CD4-positive, alpha-beta T cell treated with Interferon alpha-2 for 1 hour (primary cell): ENCODE measurements around the gene ZNF860.
"Not testable (repeated sequence)": the region's sequence is repeated elsewhere in the genome, so short reads cannot be mapped to it uniquely, and the experiment has no call there.

Source experiments
- DNase-seq, 2 donors: peaks; one replicate each; pipeline ENCODE4 v3.0.0-alpha.2; 2020 to 2022

Gene ZNF860

DNA sequence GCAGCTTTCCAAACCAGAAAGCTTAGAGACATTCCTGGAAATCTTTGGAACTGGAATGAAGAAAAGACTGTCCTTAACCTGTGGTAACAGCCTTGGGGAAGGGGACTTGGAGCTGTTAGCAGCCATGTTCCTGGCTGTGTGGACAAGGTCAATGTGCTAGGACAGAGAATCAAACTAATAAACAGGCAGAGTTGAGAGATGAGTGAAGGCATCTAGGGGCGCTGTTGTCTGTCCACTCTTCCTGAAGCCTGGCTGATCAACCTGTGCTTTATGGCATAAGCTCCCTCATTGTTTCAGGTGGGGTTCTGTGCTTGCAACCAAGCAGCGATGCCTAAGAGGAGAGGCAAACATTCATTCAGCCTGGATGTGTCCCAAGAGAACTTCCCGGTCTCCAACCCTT, 19.3 kb downstream of the ZNF860 start:
- DNase-seq = no peak

GRCh38 chr3:32002561-32003368, 21.2 kb downstream of the ZNF860 start:
- no peak for DNase-seq

- DNase-seq = no peak
Observed at GRCh38 chr3:32003380-32003779, 21.8 kb downstream of the ZNF860 start.

GRCh38 chr3:32004113-32004765, 22.7 kb downstream of the ZNF860 start:
- no peak for DNase-seq

GRCh38 chr3:32009101-32009500, 27.6 kb downstream of the ZNF860 start:
- DNase-seq = no peak

- no peak for DNase-seq
Observed at GRCh38 chr3:32009957-32010356, 28.4 kb downstream of the ZNF860 start.

DNA sequence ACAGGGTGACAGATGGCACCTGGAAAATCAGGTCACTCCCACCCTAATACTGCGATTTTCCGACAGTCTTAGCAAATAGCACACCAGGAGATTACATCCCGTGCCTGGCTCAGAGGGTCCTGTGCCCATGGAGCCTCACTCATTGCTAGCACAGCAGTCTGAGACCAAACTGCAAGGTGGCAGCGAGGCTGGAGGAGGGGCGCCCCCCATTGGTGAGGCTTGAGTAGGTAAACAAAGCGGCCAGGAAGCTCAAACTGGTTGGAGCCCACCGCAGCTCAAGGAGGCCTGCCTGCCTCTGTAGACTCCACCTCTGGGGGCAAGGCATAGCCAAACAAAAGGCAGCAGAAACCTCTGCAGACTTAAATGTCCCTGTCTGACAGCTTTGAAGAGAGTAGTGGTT, 29.1 kb downstream of the ZNF860 start:
- DNase-seq = not testable (repeated sequence)

GRCh38 chr3:32015638-32016037, 34.1 kb downstream of the ZNF860 start:
- DNase-seq = not testable (repeated sequence)

DNA sequence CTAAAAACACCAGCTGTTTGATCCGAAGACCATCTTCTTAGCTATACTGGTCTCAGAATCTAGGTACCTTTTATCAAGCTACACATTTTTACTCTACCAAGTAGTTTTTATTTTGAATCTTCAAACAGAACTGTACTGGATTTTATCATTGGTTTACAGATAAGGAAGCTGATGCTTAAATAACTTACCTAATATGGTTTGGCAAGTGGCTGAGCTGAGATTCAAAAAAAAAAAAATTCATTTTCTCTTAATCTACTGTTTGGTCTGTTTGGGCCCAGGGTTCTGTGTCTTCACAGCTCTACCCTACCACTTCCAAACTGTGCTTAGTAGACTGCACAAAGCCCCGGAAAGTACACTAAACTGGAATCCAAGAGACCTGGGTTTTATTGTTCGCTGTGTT, 35.7 kb downstream of the ZNF860 start:
- no peak for DNase-seq

DNA sequence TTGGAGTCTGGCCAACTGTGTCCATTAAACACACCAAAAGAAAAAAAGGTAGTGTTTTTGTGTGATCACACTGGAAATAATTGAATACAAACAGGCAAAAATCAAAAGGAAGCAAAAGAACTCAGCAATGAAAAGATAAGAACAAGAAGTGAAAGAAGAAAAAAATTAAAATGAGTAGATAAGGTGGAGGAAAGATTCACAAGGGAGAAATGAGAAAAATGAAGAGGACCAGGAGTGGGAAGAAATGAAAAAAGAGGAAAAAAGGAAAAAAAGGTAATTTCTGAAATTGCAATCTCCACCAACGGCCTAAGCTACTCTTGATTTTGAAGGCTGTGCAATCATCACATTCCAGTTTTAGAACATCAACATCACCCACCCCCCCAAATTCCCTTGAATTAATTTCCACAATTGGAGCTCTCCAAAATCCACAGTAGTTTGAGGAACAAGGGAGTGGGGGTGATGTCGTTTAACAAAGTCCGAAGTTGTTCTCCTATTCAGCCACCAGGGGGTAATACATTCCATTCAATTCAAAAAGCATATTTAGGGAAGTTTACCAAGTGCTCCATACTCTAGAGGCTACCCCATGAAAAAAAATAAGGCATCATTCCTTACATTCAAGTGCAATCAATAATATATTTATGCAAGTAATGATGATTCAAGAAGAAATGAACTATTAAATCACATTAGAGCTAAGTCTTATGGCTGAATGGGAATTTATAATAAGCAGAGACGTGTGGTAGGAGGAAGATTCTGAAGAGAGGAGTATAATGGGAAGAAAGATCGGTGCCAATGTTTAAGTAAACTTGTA, 37.4 kb downstream of the ZNF860 start:
- DNase-seq = peak in 1 of 2 donors; percentile 42

DNA sequence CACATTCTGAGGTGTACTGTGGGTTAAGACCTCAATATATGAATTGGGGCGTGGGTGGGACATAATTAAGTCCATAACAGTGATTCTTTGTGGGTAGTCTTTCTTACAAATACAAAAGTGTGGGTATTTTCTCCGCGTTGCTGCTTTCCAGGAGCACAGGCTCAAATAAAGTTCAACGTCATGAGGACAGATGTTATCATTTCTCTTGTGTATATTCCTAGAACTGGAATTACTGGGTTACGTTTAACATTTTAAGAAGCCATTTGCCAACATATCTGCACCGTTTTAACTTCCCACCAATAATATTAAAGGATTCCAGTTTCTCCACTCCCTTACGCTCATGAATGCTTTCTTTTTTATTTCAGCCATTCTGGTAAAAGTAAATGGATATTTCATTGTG, 39.6 kb downstream of the ZNF860 start:
- no peak for DNase-seq

DNA sequence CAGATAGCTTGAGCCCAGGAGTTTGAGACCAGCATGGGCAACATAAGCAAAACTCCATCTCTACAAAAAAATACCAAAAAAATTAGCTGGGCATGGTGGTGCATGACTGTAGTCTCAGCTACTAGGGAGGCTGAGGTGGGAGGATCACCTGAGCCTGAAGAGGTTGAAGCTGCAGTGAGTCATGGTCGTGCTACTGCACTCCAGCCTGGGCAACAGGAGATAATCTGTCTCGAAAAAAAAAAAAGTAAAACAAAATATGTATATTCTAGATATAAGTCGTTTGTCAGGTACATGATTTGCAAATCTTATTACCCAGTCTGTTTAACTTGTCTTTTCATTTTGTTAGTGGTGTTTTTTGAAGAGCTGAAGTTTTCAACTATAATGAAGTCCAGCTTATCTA, 40.2 kb downstream of the ZNF860 start:
- DNase-seq = no peak

DNA sequence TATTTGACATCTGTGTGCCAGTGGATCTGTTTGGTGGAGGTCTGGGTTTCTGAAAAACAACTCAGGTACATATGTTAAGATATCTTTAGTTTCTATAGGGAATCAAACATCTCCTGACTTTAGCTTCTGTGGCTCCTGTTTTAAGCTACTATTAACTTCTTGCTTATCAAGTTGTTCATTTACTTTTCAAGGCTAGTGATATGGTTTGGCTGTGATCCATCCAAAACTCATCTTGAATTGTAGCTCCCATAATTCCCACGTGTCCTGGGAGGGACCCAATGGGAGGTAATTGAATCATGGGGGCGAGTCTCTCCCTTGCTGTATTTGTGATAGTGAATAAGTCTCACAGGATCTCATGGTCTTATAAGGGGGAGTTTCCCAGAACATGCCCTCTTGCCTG, 41.4 kb downstream of the ZNF860 start:
- no peak for DNase-seq

DNA sequence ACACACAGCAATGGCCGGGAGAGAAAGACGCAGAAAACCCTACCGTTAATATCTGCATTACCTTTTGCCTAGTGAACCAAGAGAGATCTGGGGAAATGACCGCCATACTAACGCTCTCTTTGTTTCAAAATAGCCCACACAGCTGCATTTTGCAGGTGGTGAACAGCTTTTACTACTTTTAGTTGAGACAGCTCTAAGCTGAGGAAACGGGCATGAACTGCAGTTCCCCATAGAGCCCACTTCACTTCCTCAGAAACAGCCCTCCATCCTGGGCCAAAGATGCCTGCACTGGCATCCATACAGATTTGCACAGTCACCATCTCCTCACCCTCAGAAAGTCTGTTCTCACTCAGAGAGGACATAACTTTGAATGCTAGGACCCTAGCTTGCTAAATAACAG, 45.0 kb downstream of the ZNF860 start:
- peak in 1 of 2 donors; percentile 5 for DNase-seq

DNA sequence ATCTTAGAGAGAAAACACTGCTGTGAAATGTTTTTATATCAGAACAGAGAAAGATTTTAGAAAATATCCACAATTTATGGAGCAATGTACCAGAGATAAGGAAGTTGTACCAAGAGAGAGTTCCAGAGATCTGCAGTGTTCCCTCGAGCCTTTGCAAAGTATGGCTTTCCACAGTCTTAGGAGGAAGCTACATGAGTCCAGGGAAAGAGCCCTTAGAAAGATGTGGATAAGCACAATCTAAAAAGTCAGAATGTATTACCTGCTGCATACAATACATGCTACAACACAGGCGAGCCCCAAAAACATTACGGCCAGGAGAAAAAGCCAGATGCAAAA, 56.4 kb downstream of the ZNF860 start:
- DNase-seq = no peak

DNA sequence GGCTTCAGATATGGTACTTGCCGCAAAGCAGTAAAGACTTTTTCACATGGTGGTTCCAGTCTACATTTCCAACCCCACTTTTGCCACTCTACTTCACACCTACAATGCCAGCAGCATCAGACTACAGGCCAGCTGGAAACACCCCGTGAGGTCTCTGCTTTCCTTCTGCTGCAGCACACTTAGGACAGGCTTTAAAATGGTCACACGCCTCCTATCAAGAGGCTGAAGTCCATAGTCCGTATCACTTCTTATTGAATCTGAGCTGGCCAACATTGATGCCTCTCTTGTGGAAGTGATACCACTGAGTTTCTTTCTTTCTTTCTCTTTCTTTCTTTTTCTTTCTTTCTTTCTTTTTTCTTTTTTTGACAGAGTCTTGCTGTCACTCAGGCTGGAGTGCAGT, 59.8 kb downstream of the ZNF860 start:
- no peak for DNase-seq
